Natural killer cell (primary cell): ENCODE measurements around the gene COA3. TPM values are rescaled to one million over a fixed set of nuclear protein-coding genes. Genes with fewer than 3 reads are reported as not detected.
A peak's percentile ranks its signal among the peaks of the same experiment; 100 is the strongest.

ENCODE experiments used
- ATAC-seq, 3 donors: fragments of 150-1000 bp in 2 of 3; fragments of 200-7000 bp in 1 of 3; cut with Tn5 transposase; 1 replicate in 1 of 3; 2 replicates in 2 of 3; pipeline ENCODE4 v1.10.0; 2021; ENCODE audit warnings: mild to moderate bottlenecking in 2 of 3, moderate library complexity in 2 of 3
- DNase-seq, 2 donors: peaks; one replicate each; pipeline versions ENCODE4 v3.0.0 to v3.0.0-alpha.2; 2013 to 2021; ENCODE audit warnings: mixed read lengths in 1 of 2
- H3K27ac ChIP-seq: one replicate; pipeline ENCODE4 v1.5.1; 2013; ENCODE audit warnings: mild to moderate bottlenecking, low read length
- H3K27me3 ChIP-seq: one replicate; pipeline ENCODE4 v1.6.1; 2013; ENCODE audit warnings: low read length; ENCODE audit not compliant: control insufficient read depth, insufficient read depth
- H3K36me3 ChIP-seq: one replicate; pipeline ENCODE4 v1.6.1; 2013; ENCODE audit warnings: low read length; ENCODE audit not compliant: control insufficient read depth, insufficient read depth
- H3K4me1 ChIP-seq: one replicate; pipeline ENCODE4 v1.6.1; 2013; ENCODE audit warnings: low read length; ENCODE audit not compliant: control insufficient read depth, insufficient read depth
- H3K4me3 ChIP-seq: one replicate; pipeline ENCODE4 v1.5.1; 2013; ENCODE audit warnings: low read length
- H3K9me3 ChIP-seq: one replicate; pipeline ENCODE4 v1.6.1; 2013; ENCODE audit warnings: low read length; ENCODE audit not compliant: control insufficient read depth, insufficient read depth
- H3K27ac Mint-ChIP-seq, 2 donors: one replicate each; pipeline ENCODE4 v1.8.0; 2022; ENCODE audit warnings: mild to moderate bottlenecking in 2 of 2, mixed read lengths in 2 of 2, moderate library complexity in 1 of 2
- H3K27me3 Mint-ChIP-seq, 2 donors: one replicate each; pipeline ENCODE4 v1.8.0; 2022; ENCODE audit warnings: low read depth in 2 of 2, mixed read lengths in 2 of 2
- H3K36me3 Mint-ChIP-seq: one replicate; pipeline ENCODE4 v1.8.0; 2022; ENCODE audit warnings: mixed read lengths
- H3K4me1 Mint-ChIP-seq, 2 donors: one replicate each; pipeline ENCODE4 v1.8.0; 2022; ENCODE audit warnings: mixed read lengths in 2 of 2
- H3K4me3 Mint-ChIP-seq: one replicate; pipeline ENCODE4 v1.8.0; 2022; ENCODE audit warnings: mild to moderate bottlenecking, moderate library complexity, mixed read lengths
- H3K9me3 Mint-ChIP-seq, 2 donors: one replicate each; pipeline ENCODE4 v1.8.0; 2022; ENCODE audit warnings: mixed read lengths in 2 of 2
- CTCF ChIP-seq: fragments of 200-600 bp; IDR thresholded peaks from one replicate; pipeline ENCODE4 v1.8.0; 2022; ENCODE audit warnings: antibody characterized with exemption
- WGBS: methylation state at CpG from one replicate; pipeline ENCODE4 v1.1.7; 2013; ENCODE audit warnings: missing lambda C conversion rate; ENCODE audit not compliant: insufficient coverage; 5-methylcytosine and 5-hydroxymethylcytosine counted together
- intact Hi-C: fragments of 100-400 bp; cut with micrococcal nuclease; formaldehyde crosslinking; loops from one replicate; pipeline ENCODE4 v1.14.2; 2022
- total RNA-seq, 4 donors: library from RNA; stranded (reverse); fragments of 120-200 nt in 1 of 4; gene quantifications; one replicate each; pipeline versions ENCODE4 v1.2.3 to v1.2.4, GENCODE V29; 2013 to 2022

COA3 gene
- total RNA-seq, 3 donors from 2014 or later (not counting 1 experiment from before 2014, with no cell fraction given): 12.9 to 19.3 (median 13.1) TPM

GRCh38 chr17:42791948-42792347 lies 6.6 kb downstream of the COA3 start:
- H3K36me3 ChIP-seq: no peaks in the 10 kb centered on the region
- H3K9me3 Mint-ChIP-seq: no peaks in the 10 kb centered on the region
- H3K4me3 Mint-ChIP-seq: no peak overlapping the region
- H3K4me1 ChIP-seq: no peaks in the 10 kb centered on the region
- H3K4me3 ChIP-seq: no peak overlapping the region
- H3K27me3 ChIP-seq: peaks cover 4% of the 10 kb centered on the region
- no peaks in the 10 kb centered on the region for H3K9me3 ChIP-seq
- no peak overlapping the region for H3K27ac Mint-ChIP-seq
- H3K4me1 Mint-ChIP-seq: peaks cover 0 to 23% of the 10 kb centered on the region in 2 donors
- intact Hi-C loops: no loop called here
- no peak for ATAC-seq
- 83% methylated on average over 1 of the region's 2 CpGs for WGBS
- H3K36me3 Mint-ChIP-seq: no peaks in the 10 kb centered on the region
- no peak for TF ChIP-seq CTCF
- DNase-seq: no peak
- H3K27ac ChIP-seq: no peak overlapping the region
- peaks cover 14 to 28% of the 10 kb centered on the region in 2 donors for H3K27me3 Mint-ChIP-seq

- H3K4me3 Mint-ChIP-seq: no peak overlapping the region
- no peak for ATAC-seq
- WGBS: 84% methylated on average over 11 of the region's 11 CpGs
Observed at GRCh38 chr17:42787266-42787665, 11.2 kb downstream of the COA3 start.

GRCh38 chr17:42784811-42785592 lies 13.5 kb downstream of the COA3 start:
- ATAC-seq: no peak
- Histone ChIP-seq H3K4me1 (peaks cover 8% of the 10 kb centered on the region), H3K36me3 (no peaks in the 10 kb centered on the region), H3K27ac (no peak overlapping the region), H3K4me3 (no peak overlapping the region), H3K9me3 (no peaks in the 10 kb centered on the region), H3K27me3 (peaks cover 37% of the 10 kb centered on the region)
- peaks cover 0 to 11% of the 10 kb centered on the region in 2 donors for H3K4me1 Mint-ChIP-seq
- no peak overlapping the region for H3K27ac Mint-ChIP-seq
- peaks cover 49 to 59% of the 10 kb centered on the region in 2 donors for H3K27me3 Mint-ChIP-seq
- DNase-seq: peak in 1 of 2 donors; percentile 27
- no peaks in the 10 kb centered on the region for H3K36me3 Mint-ChIP-seq
- no peaks in the 10 kb centered on the region for H3K9me3 Mint-ChIP-seq
- H3K4me3 Mint-ChIP-seq: no peak overlapping the region
- TF ChIP-seq CTCF: no peak
- intact Hi-C loops: no loop called here
- 9% methylated on average over 51 of the region's 52 CpGs for WGBS

More at GRCh38 chr17:42787266-42787665, 11.2 kb downstream of the COA3 start:
- no peaks in the 10 kb centered on the region for H3K9me3 Mint-ChIP-seq
- Histone ChIP-seq H3K36me3 (no peaks in the 10 kb centered on the region), H3K9me3 (no peaks in the 10 kb centered on the region), H3K4me1 (no peaks in the 10 kb centered on the region), H3K27me3 (peaks cover 25% of the 10 kb centered on the region), H3K27ac (no peak overlapping the region), H3K4me3 (no peak overlapping the region)
- no peak for TF ChIP-seq CTCF
- peaks cover 49 to 57% of the 10 kb centered on the region in 2 donors for H3K27me3 Mint-ChIP-seq
- DNase-seq: no peak
- no peak overlapping the region for H3K27ac Mint-ChIP-seq
- H3K36me3 Mint-ChIP-seq: no peaks in the 10 kb centered on the region
- H3K4me1 Mint-ChIP-seq: peaks cover 0 to 5% of the 10 kb centered on the region in 2 donors
- intact Hi-C loops: no loop called here
